ENCODE measurements around the gene RPS6KL1. TPM values are rescaled to one million over a fixed set of nuclear protein-coding genes. Genes with fewer than 3 reads are reported as not detected.

RPS6KL1 gene
- total RNA-seq, 1 experiment from 2014 or later = 17.9 TPM

GRCh38 chr14:74863274-74863673, 59.8 kb downstream of the RPS6KL1 start:
- no peak overlapping the region for H2AFZ ChIP-seq (ENCODE audit: low read length)
- H3K27me3 ChIP-seq (ENCODE audit: low read length) = peaks cover 6% of the 10 kb centered on the region
- no peaks in the 10 kb centered on the region for H4K20me1 ChIP-seq (ENCODE audit: low read length)
- ATAC-seq = no peak
- H3K4me2 ChIP-seq (ENCODE audit: low read length) = no peak overlapping the region
- ChIA-PET CTCF (interaction anchor here (1.3 kb wide), 1 partner anchor 42 kb away, joined by 3 read pairs; no protein-coding TSS in a partner anchor), POLR2A (ENCODE audit: unreplicated experiment) (interaction anchor here (0.7 kb wide), 1 partner anchor 58 kb away, joined by 3 read pairs; no protein-coding TSS in a partner anchor)
- no peaks in the 10 kb centered on the region for H3K4me1 ChIP-seq (ENCODE audit: insufficient read depth, low read length)
- H3F3A ChIP-seq (ENCODE audit: low read length, unreplicated experiment) = no peaks in the 10 kb centered on the region
- no peaks in the 10 kb centered on the region for H3K36me3 ChIP-seq (ENCODE audit: low read depth, low read length)
- no peak overlapping the region for H3K27ac ChIP-seq (ENCODE audit: low read length)
- H3K9me2 ChIP-seq (replicated peaks; ENCODE audit: low read length) = no peaks in the 10 kb centered on the region
- intact Hi-C loops (cut with micrococcal nuclease) = no loop called here
- TF ChIP-seq EZH2phosphoT487 (IDR thresholded peaks at IDR 0.05; ENCODE audit: borderline replicate concordance, low read length) (no peak), EZH2 (IDR thresholded peaks at IDR 0.05; ENCODE audit: low read length, unreplicated experiment) (no peak)
- TF ChIP-seq, protein P1, sequence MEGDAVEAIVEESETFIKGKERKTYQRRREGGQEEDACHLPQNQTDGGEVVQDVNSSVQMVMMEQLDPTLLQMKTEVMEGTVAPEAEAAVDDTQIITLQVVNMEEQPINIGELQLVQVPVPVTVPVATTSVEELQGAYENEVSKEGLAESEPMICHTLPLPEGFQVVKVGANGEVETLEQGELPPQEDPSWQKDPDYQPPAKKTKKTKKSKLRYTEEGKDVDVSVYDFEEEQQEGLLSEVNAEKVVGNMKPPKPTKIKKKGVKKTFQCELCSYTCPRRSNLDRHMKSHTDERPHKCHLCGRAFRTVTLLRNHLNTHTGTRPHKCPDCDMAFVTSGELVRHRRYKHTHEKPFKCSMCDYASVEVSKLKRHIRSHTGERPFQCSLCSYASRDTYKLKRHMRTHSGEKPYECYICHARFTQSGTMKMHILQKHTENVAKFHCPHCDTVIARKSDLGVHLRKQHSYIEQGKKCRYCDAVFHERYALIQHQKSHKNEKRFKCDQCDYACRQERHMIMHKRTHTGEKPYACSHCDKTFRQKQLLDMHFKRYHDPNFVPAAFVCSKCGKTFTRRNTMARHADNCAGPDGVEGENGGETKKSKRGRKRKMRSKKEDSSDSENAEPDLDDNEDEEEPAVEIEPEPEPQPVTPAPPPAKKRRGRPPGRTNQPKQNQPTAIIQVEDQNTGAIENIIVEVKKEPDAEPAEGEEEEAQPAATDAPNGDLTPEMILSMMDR (conservative IDR thresholded peaks at IDR 0.05; ENCODE audit: low read depth, low read length) = no peak
- no TSS peak for BruUV-seq (replicated peaks)
- no peaks in the 10 kb centered on the region for H3K9me3 ChIP-seq (ENCODE audit: low read length)
- H3K9ac ChIP-seq (ENCODE audit: low read length) = no peak overlapping the region
- no peak for DNase-seq
- H3K4me3 ChIP-seq (ENCODE audit: low read length) = no peak overlapping the region
- H3K79me2 ChIP-seq (ENCODE audit: low read length) = no peaks in the 10 kb centered on the region

DNA sequence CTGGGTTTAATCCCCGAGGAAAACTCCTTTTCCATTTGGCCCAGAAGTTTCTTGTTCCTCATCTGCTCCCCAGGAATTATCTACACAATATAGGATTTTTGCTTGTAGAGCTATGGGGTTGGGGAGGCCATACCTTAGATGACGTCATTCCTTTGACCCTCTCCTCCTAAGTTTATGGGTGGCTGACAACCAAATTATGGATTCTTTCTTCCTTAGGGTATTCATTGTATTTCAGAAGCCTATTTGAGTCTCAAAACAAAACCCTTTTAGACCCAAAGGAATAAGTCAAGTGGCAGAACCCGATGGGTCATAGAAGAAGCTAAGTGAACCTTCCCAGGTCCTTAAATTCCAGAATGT, 61.3 kb downstream of the RPS6KL1 start:
- H3K4me3 ChIP-seq (ENCODE audit: low read length) = no peak overlapping the region
- no peaks in the 10 kb centered on the region for H3F3A ChIP-seq (ENCODE audit: low read length, unreplicated experiment)
- H3K9me3 ChIP-seq (ENCODE audit: low read length) = no peaks in the 10 kb centered on the region
- POLR2A ChIA-PET (ENCODE audit: unreplicated experiment) = interaction anchor here (0.6 kb wide), 2 partner anchors 46 to 233 kb away, joined by 3 read pairs; no protein-coding TSS in a partner anchor
- H2AFZ ChIP-seq (ENCODE audit: low read length) = no peak overlapping the region
- no peaks in the 10 kb centered on the region for H3K9me2 ChIP-seq (replicated peaks; ENCODE audit: low read length)
- ATAC-seq (no peak), DNase-seq (no peak)
- no peaks in the 10 kb centered on the region for H3K4me1 ChIP-seq (ENCODE audit: insufficient read depth, low read length)
- CTCF ChIA-PET = interaction anchor here (0.6 to 2.2 kb wide), 7 partner anchors 10 to 253 kb away, joined by 4 to 35 read pairs (median 4); no protein-coding TSS in a partner anchor
- no peaks in the 10 kb centered on the region; the same call in 1 of the 2 replicates for H3K27me3 ChIP-seq (ENCODE audit: low read length)
- no peak overlapping the region for H3K9ac ChIP-seq (ENCODE audit: low read length)
- intact Hi-C loops (cut with micrococcal nuclease) = loop anchor here (1.0 to 2.0 kb wide), 3 partner anchors 21 to 227 kb away; no protein-coding TSS in a partner anchor
- no TSS peak for BruUV-seq (replicated peaks)
- TF ChIP-seq EZH2 (IDR thresholded peaks at IDR 0.05; ENCODE audit: low read length, unreplicated experiment) (no peak), EZH2phosphoT487 (IDR thresholded peaks at IDR 0.05; ENCODE audit: borderline replicate concordance, low read length) (no peak)
- TF ChIP-seq, protein P1 (conservative IDR thresholded peaks at IDR 0.05; ENCODE audit: low read depth, low read length) = no peak
- no peak overlapping the region for H3K27ac ChIP-seq (ENCODE audit: low read length)
- H3K36me3 ChIP-seq (ENCODE audit: low read depth, low read length) = no peaks in the 10 kb centered on the region
- H3K79me2 ChIP-seq (ENCODE audit: low read length) = no peaks in the 10 kb centered on the region
- no peak overlapping the region for H3K4me2 ChIP-seq (ENCODE audit: low read length)
- no peaks in the 10 kb centered on the region for H4K20me1 ChIP-seq (ENCODE audit: low read length)
